T-helper 22 cell (primary cell): ENCODE data around the gene PXMP4.
"Not testable (repeated sequence)": the region's sequence is repeated elsewhere in the genome, so short reads cannot be mapped to it uniquely, and the experiment has no call there.

Source experiments
- DNase-seq: peaks from one replicate; pipeline ENCODE4 v3.0.0-alpha.2; 2020; ENCODE audit warnings: low read depth

Gene PXMP4

GRCh38 chr20:33719989-33720709 lies at the start of gene PXMP4:
PXMP4 (minus strand) TSS chr20:33720310; CDS start chr20:33720207, 103 bp downstream.
- DNase-seq = peak; percentile 81

- no peak for DNase-seq
Observed at GRCh38 chr20:33769043-33769442, 48.9 kb upstream of the PXMP4 start.

GRCh38 chr20:33767777-33768138 lies 47.6 kb upstream of the PXMP4 start:
- no peak for DNase-seq

- no peak for DNase-seq
Observed at GRCh38 chr20:33766686-33767085, 46.6 kb upstream of the PXMP4 start.

GRCh38 chr20:33765592-33765991 lies 45.5 kb upstream of the PXMP4 start:
- no peak for DNase-seq

GRCh38 chr20:33765099-33765498 lies 45.0 kb upstream of the PXMP4 start:
- no peak for DNase-seq

GRCh38 chr20:33761698-33762250 lies 41.7 kb upstream of the PXMP4 start:
- no peak for DNase-seq

- DNase-seq = no peak
Observed at GRCh38 chr20:33757458-33757857, 37.3 kb upstream of the PXMP4 start.

GRCh38 chr20:33757046-33757445 lies 36.9 kb upstream of the PXMP4 start:
- no peak for DNase-seq

- not testable (repeated sequence) for DNase-seq
Observed at GRCh38 chr20:33755936-33756490, 35.9 kb upstream of the PXMP4 start.

GRCh38 chr20:33753763-33754162 lies 33.7 kb upstream of the PXMP4 start:
- no peak for DNase-seq

- DNase-seq = no peak
Observed at GRCh38 chr20:33753143-33753542, 33.0 kb upstream of the PXMP4 start.

- no peak for DNase-seq
Observed at GRCh38 chr20:33751775-33752174, 31.7 kb upstream of the PXMP4 start.

GRCh38 chr20:33746325-33746998 lies 26.4 kb upstream of the PXMP4 start:
- DNase-seq = no peak

- no peak for DNase-seq
Observed at GRCh38 chr20:33744773-33745385, 24.8 kb upstream of the PXMP4 start.

GRCh38 chr20:33744181-33744580 lies 24.1 kb upstream of the PXMP4 start:
- no peak for DNase-seq

- DNase-seq = no peak
Observed at GRCh38 chr20:33740189-33740588, 20.1 kb upstream of the PXMP4 start.

- no peak for DNase-seq
Observed at GRCh38 chr20:33739493-33739892, 19.4 kb upstream of the PXMP4 start.

- DNase-seq = no peak
Observed at GRCh38 chr20:33736962-33737361, 16.9 kb upstream of the PXMP4 start.

- DNase-seq = no peak
Observed at GRCh38 chr20:33733654-33734576, 13.8 kb upstream of the PXMP4 start.

GRCh38 chr20:33732166-33732970 lies 12.3 kb upstream of the PXMP4 start:
- DNase-seq = peak; percentile 76
